HG03064 (cell line): Measurements from ENCODE around the gene SMYD3.

Experiments used
- ATAC-seq: cut with Tn5 transposase; IDR thresholded peaks from one replicate; pipeline ENCODE4 v1.9.1; 2021; ENCODE audit warnings: low read depth; ENCODE audit not compliant: unreplicated experiment

Gene SMYD3

DNA sequence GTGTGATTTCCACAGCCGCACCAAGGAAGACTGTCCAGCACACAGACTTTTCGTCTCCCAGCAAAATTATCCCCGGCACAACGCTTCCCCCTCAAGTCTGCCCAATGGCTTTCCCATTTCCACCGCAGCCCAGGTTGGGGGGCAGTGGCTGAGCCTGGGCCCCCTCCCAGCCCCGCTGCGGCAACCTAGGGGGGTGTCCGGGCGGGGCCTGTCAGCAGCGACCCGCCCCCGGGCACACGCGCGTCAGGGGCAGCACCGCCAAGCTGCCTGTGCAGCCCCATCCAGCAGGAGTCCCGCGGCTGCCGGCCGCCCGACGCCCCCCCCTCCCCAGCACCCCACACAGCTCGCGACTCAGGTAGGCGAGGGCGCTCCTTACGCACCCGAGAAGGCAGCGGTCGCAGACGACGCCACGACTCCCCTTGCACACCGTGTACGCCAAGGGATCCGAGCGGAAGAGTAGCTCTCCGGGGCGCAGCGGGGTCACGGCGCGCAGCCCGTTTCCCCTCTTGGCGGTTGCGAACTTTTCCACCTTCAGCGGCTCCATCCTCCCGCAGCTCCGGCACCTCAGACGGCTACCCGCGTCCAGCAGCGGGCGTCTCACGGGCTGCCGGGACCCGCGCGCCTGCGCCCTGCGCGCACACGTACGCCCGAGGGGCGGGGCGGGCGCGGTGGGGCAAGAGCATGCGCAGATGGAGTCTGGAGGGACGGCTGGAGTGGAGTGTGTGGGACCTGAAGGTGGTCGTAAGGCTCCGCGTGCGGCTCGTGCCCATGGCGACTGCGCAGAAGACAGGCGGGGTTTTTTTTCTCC, at the start of gene SMYD3:
SMYD3 (minus strand) TSS at position 606 of the 808 bp plus-strand sequence.
- peak; percentile 81 for ATAC-seq

DNA sequence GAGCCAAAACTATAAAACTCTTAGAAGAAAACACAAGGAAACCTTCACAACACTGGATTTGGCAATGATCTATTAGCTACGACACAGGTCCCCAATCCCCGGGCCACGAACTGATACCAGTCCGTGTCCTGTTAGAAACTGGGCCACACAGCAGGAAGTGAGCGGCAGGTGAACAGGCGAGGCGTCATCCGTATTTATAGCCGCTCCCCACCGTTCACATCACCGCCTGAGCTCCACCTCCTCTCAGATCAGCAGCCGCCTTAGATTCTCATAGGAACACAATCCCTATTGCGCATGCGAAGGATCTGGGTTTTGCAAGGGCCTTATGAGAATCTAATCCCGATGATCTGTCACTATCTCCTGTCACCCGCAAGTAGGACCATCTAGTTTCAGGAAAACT, 47.1 kb upstream of the SMYD3 start:
- no peak for ATAC-seq

DNA sequence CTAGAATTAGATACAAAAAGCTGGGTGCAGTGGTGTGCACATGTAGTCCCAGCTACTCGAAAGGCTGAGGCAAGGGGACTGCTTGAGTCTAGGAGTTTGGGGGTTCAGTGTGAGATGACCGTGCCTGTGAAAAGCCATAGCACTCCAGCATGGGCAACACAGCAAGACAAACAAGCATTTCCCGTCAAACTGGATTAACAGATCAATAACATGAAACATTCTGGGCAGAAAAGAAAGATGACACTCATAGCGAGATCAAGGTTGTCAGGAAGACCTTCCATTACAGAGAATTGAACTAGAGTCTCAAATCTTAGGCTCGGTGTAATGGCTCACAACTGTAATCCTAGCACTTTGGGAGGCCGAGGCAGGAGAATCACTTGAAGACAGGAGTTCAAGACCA, 45.0 kb upstream of the SMYD3 start:
- ATAC-seq = no peak

DNA sequence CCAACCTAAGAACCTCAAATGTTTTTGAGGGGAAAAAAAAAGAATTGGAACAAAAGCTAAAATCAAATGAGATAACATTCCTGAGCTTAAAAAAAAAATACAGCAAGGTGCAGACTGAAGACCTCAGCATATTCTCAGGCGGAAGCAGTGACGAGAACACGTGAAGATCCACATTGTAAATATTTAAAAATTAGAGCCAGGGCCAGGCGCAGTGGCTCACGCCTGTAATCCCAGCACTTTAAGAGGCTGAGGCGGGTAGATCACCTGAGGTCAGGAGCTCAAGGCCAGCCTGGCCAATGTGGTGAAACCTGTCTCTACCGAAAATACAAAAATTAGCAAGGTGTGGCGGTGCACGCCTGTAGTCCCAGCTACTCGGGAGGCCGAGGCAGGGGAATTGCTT, 43.3 kb upstream of the SMYD3 start:
- ATAC-seq = no peak

DNA sequence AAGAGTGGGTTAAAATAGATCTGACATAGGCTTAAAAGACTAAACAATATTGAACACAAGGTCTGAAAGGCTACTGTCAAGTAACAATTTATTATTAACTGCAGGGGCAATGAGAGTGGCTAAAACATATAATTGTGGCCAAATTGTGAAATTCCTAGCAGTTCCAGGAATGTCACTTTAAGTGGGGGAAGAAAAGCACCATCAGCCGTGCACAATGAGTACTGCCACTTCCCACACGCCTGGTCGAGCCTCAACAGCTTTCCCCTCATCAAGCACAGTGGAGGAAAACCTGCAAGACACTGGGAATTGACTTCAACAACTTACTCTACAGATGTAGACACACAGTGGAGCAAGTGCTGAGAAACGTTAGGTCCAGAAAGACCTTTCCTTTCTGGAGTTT, 42.6 kb upstream of the SMYD3 start:
- ATAC-seq = no peak

DNA sequence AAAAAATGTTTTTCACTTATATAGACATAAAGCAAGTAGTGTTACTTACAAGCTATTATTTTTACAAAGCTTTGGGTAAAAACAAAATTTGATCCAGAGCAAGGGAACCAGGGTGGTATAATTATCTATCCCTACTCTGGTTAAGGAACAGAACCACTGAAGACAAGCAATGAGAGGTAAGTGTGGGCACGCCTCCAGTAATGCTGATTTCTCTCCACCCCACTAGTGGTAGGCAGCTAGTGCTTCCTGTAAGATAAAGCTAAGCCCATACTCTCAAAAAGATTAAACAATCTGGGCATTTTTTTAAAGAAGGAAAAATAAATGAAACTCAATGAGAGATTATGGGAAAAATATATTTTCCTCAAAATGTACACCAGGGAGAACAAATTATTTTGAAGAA, 36.9 kb upstream of the SMYD3 start:
- no peak for ATAC-seq

DNA sequence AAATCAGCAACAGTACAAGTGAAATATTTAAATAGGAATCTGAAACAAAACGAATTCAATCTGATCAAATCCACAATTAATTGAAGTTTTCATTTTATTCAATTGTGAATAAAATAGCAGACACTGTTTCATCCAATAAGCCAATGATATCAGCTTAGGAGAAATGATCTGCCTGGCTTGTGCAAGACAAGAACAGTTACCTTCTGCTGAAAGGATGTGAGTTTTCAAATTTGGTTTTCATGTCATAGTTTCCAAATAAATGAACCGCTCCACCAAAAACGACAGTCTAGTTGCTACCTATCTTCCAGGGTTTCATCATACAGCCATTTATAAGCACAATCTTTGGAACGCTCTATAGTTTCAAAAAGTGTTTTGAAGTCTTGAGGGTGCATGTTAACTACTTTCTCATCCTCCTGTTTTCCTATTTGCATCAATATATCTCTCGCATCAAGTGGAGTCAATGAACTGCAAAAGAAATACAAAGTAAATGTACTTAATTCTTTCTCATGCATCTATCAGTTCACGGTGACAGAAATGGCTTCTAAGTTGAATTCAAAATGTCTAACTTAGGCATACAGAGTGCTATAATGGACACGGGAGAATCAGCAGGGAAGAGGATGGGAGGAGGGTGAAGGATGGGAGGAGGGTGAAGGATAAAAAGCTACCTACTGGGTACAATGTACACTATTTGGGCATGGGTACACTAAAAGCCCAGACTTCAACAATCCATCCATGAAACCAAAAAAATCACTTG, 33.8 kb upstream of the SMYD3 start:
- ATAC-seq = no peak

DNA sequence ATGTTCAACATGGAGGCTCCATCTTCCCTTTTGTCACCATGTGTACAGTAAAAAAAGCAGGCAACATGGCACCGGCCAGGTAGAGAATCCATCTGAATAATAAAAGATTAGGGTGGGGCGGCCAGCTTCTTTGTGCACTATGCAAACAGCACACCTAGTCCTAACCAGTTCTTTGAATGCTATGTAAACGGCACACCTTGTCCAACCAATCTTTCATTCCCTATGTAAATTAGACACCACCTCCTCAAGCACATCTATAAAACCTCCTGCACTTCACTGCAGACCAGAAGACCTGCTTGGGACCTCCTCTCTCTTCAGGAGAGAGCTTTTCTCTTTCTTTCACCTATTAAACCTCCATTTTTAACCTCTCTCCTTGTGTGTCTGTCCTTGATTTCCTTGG, 30.8 kb upstream of the SMYD3 start:
- ATAC-seq = no peak

DNA sequence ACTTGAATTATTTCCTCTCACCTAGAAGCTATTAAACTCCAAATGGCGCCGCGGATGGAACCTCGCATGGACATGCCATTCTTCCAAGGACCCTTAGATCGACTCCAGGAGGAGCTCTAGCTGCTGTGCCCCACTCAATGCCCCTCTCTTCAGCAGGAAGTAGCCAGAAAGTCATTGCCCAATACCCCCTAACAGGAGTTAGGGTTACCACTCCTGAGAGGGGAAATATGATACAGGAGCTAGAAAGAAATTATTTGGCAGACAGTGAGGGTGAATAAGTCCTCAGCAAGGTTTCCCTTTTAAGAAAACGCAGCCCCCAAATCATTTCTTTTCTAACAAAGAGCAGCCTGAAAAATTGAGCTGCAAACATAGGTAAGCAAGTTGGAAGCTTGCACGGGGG, 30.4 kb upstream of the SMYD3 start:
- no peak for ATAC-seq

DNA sequence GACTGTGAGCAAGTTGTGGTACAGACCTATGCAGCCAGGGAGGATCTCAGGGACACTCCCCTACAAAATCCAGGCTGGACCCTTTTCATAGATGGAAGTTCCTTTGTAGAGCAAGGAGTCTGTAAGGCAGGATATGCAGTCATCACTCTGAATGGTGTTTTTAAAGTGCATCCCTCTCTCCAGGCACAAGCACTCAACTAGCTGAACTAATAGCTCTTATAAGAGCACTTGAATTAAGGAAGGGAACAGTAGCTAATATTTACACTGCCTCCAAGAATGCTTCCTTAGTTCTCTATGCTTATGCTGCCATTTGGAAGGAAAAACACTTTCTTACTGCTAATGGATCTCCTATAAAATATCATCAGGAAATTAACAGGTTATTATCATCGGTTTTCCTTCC, 27.0 kb upstream of the SMYD3 start:
- no peak for ATAC-seq

DNA sequence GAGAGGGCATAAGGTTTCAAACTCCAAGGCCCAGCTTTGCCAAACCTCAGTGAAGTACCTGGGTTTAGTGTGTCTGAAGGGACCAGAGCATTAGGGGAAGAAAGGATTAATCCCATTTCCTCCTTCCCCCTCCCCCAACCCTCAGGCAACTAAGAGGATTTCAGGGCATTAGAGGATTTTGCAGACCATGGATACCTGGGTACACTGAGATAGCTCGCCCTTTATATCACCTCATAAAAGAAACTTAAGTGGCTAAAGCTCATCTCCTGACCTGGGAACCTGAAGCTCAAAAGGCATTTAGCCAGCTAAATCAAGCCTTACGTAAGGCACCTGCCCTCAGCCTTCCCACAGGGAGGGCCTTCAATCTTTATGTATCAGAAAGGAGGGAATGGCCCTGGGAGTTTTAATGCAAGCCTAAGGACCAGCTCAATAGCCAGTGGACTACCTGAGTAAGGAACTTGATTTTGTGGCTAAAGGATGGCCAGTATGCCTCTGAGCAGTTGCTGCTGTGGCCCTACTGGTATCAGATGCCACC, 26.4 kb upstream of the SMYD3 start:
- ATAC-seq = no peak

DNA sequence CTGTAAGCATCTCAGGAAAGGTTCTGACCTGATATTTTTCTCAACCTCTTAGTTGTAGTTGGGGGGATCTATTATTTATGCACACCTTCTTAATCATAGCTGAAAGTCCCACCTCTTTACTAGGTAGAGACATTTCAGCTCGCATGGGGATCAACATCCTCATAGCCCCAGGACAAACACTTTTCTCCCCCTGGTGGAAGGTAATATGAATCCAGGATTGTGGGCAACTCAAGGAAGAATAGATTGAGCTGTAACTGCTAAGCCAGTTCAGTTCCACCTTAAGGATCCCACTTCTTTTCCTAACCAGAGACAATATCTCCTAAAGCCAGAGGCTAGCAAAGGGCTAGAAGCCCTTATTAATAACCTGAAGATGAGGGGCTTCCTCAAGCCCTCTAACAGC, 25.4 kb upstream of the SMYD3 start:
- ATAC-seq = no peak

DNA sequence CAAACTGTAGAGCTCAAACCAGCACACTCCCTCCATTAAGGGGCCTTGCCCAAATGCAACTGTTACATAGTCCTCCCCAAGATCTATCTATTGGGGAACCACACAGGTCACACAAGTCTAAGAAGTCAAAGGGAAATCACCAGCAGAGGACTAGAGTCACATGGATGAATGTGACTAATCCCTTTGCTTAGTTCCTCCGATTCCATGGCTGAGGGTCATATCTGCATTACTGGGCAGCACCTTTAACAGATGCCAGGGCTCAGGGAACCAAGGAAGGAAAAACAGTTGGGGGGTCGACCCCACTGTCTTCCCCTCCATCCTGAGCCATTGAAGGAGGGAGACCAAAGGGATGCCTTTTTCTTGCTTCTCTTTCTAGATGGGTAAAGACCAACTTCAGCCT, 23.4 kb upstream of the SMYD3 start:
- ATAC-seq = no peak

DNA sequence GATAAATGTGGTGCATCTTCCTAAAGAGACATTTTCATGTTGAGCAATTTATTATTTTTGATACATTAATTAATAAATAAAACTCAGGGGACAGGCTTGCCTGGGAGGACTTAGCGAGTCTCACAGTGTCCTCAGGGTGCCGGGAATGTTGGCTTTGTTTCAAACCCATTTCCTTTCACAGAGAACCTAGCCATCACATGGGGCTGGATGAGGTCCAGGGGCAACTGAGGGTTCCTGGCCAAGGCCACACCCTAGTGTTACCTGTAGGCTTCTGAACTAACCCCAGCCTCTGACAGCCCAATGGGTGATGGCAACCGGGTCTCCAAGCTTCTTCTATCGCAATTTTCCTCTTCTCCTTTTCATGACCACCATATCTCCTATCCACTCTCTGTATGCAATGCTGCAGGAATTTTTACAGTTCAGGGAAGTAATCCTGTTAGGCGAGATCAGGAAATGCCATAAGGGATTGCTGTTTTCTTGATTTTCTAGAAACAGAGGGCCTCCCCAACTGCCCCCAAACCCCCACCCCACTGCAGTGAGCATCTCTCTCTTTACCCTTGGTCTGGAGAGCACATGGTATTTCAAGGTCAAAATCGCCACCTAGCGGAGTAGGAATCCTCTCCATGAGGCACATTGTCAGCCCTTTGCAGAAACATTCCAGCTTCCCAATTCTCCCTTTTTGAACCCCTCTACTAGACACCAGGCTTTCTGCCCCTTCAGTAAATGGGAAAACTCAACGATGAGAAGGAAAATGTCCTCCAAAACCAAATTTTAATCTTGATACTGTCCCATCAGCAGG, 22.1 kb upstream of the SMYD3 start:
- no peak for ATAC-seq

DNA sequence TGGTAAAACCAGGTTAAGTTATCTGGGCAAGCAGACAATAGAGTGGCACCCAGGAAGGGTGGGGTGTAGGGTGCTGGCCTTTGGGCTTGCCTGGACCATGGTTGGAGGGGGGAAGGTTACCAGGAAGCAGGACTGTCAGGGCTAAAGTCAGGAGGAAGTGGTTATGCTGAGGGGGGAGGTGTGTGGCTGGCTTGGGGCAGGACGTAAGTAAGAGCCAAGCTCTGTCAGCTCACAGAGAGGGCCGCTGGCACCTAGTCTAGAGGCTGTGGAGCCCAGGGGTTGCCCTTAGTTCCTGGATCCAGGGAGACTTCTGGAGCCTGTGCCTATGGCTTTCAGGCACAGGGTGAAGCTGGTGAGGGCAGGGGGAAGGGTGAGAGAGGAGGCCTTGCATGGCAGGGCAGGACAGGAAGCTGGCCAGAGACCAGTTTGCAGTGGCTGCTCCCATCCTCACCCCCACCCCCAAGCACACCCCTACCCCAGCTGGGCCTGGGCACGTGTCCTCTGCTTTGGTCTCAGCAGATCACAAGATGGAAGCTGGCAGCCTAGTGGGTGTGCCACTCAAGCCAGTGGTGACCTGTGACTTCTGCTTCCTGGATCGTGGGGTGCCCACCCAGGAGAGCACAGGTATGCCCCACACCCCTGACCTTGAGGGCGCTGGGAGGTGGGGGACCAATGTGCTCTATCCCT, 20.5 kb upstream of the SMYD3 start:
- ATAC-seq = no peak

DNA sequence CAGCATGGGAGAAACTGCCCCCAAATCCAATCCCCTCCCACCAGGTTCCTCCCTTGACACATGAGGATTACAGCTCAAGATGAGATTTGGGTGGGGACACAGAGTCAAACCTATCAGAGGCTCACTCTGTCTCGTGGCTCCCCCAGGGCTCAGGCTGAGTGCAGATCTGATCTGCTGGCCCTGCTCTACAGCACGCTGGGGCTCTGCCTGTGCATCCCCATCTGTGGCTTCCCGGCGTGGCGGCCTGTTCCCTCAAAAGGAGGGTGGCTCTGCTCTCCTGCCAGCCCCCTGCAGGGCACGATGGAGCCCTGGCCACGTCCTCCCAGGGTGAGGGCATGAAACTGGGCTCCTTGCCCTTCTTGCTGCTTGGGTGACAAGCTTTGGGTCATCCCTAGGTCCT, 19.8 kb upstream of the SMYD3 start:
- no peak for ATAC-seq

DNA sequence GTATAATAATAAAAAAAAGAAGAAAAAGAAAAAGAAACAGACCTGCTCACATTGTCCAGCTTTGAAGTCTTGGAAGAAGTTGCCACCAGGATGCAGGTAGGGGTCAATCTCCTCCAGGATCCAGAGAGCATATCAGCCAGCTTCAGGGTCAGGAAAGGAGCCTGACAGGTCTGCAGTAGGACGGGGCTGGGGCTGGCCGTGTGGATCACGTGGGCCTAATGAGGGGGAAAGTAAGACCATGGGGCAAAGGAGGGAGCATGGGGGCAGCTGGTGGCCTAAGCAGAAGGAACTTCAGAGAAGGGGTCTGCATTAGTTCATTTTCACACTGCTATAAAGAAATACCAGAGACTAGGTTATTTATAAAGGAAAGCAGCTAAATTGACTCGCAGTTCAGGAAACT, 19.3 kb upstream of the SMYD3 start:
- ATAC-seq = no peak

DNA sequence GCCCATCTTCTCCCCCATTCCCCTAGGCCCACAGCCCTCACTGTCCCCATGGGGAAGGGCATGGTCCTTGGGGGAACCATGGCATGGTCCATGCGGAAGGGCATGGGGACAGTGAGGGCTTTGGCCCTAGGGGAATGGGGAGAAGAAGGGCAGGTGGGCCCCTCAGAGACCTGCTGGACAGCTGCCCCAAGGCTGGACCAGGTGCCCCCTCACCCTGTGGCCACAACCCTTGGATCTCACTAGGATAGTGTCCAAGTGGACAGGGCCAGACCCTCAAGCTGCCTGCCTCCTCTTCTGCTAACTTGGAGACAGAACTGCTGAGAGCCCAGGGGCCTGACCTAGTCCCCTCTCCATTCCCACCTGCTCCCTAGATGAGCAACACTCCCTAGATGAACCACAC, 12.4 kb upstream of the SMYD3 start:
- ATAC-seq = no peak

DNA sequence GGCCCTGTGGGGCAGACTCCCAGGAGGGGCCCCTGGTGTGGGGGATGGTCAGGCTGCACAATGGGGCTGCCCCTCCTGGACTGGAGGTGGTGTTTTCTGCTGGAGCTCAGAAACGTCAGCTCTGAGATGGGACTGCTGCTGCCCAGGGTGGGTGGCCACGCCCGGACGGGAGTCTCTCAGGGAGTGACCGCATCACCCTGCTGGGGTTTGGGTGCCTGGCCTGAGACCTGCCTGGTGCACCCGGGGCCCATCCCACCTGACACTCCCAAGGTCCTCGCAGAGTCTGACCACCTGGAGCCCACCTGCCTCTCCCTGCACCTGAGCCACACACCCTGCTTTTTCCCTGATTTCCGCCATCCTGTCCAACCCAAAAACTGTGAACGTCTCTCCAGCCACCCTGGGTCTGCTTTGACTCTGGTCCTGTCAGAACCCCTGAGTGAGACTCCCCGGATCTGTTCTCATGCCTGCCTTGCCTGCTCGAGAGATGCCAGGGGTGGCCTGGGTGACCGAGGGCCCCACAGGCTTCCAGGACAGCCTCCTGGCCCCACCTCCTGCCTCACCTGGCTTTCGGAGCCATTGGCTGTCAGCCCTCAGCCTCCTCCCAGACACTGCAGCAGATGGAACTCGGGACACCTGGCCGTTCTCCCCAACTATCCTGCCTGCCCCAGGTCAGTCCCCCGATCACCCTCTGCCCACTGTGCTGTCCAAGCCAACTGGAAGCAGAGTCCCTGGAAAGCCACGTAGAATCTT, 11.6 kb upstream of the SMYD3 start:
- no peak for ATAC-seq

DNA sequence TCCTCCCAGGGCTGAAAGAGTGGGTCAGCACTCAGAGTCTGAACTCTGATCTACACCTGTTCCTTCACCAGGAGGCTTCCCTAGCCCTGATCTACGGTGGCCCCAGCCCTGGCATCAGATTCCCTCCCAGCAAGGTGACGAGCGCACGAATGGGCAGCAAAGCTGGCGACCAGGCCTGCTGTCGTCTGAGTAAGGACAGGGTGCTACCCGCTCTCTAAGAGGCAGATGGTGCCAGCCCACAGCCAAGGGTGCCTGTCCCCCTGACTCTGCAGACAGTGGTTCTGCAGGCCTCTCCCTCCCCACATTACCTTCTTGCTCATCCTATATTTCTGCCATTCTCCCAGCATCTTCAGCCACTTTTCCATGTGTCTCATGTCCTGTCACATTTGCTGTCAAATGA, 10.3 kb upstream of the SMYD3 start:
- ATAC-seq = no peak
